ENCODE data around the gene C1orf87.

The C1orf87 gene

GRCh38 chr1:60036856-60037460 lies 36.6 kb downstream of the C1orf87 start:
- no peaks in the 10 kb centered on the region for H3K36me3 Mint-ChIP-seq (ENCODE audit: low read depth)
- no peaks in the 10 kb centered on the region for H3K4me1 Mint-ChIP-seq (ENCODE audit: low read depth)
- H3K9me3 Mint-ChIP-seq: no peaks in the 10 kb centered on the region
- no peaks in the 10 kb centered on the region for H3K27me3 Mint-ChIP-seq
- H3K27ac Mint-ChIP-seq: no peak overlapping the region
- H3K4me3 Mint-ChIP-seq: no peak overlapping the region

- H3K27ac Mint-ChIP-seq: no peak overlapping the region
- no peak overlapping the region for H3K4me3 Mint-ChIP-seq
- no peaks in the 10 kb centered on the region for H3K9me3 Mint-ChIP-seq
- no peaks in the 10 kb centered on the region for H3K4me1 Mint-ChIP-seq (ENCODE audit: low read depth)
- no peaks in the 10 kb centered on the region for H3K27me3 Mint-ChIP-seq
- no peaks in the 10 kb centered on the region for H3K36me3 Mint-ChIP-seq (ENCODE audit: low read depth)
These were observed 37.6 kb downstream of the C1orf87 start for GRCh38 chr1:60035921-60036320.

- H3K27me3 Mint-ChIP-seq: no peaks in the 10 kb centered on the region
- no peak overlapping the region for H3K4me3 Mint-ChIP-seq
- no peaks in the 10 kb centered on the region for H3K9me3 Mint-ChIP-seq
- no peaks in the 10 kb centered on the region for H3K4me1 Mint-ChIP-seq (ENCODE audit: low read depth)
- no peak overlapping the region for H3K27ac Mint-ChIP-seq
- no peaks in the 10 kb centered on the region for H3K36me3 Mint-ChIP-seq (ENCODE audit: low read depth)
These were observed 38.6 kb downstream of the C1orf87 start for GRCh38 chr1:60034999-60035398.

- Mint-ChIP-seq H3K4me3 (no peak overlapping the region), H3K36me3 (ENCODE audit: low read depth) (no peaks in the 10 kb centered on the region), H3K4me1 (ENCODE audit: low read depth) (no peaks in the 10 kb centered on the region), H3K9me3 (no peaks in the 10 kb centered on the region), H3K27me3 (peaks cover 4% of the 10 kb centered on the region), H3K27ac (no peak overlapping the region)
These were observed 40.5 kb downstream of the C1orf87 start for GRCh38 chr1:60033066-60033465.

DNA sequence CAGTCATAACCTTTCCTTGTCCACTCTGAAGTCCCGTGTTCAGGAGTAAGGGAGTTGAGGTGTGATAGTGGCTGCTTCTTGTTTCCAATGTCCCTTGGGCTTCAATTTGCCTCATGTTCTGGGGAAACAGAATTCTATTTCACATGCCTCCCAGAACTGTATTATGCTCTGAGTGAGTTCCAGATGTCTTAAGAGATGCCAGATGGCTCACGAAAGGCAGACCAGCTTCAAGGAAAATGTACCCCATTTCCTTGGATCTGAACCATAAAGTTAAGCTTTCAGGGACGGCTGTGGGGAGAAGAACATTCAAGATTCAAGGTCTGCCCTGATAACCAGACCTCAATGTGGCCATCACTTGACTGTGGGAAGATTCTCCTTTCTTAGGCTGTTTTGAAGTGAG lies 42.4 kb downstream of the C1orf87 start:
- Mint-ChIP-seq H3K27me3 (peaks cover 4% of the 10 kb centered on the region), H3K4me3 (no peak overlapping the region), H3K27ac (no peak overlapping the region), H3K4me1 (ENCODE audit: low read depth) (no peaks in the 10 kb centered on the region), H3K9me3 (no peaks in the 10 kb centered on the region), H3K36me3 (ENCODE audit: low read depth) (no peaks in the 10 kb centered on the region)

DNA sequence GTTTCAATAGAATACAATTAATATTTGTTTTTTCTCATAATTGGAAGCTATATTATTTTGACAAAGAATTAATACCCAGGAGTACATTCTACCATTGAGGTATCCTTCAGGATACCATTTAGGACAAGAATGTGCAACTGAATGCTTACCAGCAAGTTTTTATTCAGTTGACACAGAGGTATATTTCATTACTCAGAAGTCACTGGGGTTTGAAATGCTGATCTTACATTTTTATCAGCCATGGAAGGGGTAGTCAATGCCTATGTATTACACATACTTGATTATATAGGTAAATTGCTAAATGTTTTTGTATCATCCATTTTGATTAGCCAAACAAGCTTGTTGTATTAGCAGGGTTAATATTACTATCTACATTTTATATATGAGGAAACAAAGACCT lies 48.0 kb downstream of the C1orf87 start:
- Mint-ChIP-seq H3K27ac (no peak overlapping the region), H3K27me3 (peaks cover 10% of the 10 kb centered on the region), H3K36me3 (ENCODE audit: low read depth) (no peaks in the 10 kb centered on the region)

DNA sequence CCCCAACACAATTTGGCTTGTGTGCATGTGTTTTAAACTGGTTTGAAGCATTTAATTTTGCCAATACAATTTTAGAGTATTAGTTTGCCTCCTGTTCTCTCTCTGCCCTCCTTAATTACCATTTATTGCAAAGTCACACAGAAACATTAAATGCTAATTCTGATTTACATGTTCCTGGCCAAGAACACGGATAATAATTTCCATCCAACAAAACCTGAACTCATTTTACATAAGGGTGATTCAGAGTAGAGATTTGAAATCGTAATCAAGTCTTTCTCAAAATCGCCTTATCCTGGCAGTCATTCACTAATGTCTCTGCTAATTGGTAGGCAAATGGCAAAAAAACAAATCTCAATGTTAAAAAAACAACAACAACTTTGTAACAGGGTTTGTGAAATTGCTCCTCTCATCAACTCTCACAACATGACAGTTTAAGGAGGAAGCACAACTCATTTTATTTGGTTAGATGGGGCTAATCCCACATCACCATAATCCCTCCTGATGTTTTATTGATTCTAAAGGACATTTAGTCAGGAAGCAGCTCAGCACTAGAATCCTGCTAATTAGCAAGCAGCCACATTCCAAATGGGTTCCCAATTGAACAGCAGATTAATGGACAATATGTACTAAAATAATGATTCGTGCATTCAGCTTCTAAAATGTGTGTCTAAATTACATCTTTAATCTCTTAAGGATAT lies 55.9 kb downstream of the C1orf87 start:
- Mint-ChIP-seq H3K27me3 (peaks cover 19% of the 10 kb centered on the region), H3K27ac (no peak overlapping the region), H3K9me3 (peaks cover 9% of the 10 kb centered on the region), H3K4me1 (ENCODE audit: low read depth) (no peaks in the 10 kb centered on the region), H3K4me3 (no peak overlapping the region), H3K36me3 (ENCODE audit: low read depth) (no peaks in the 10 kb centered on the region)

More for the DNA sequence above, 48.0 kb downstream of the C1orf87 start:
- H3K9me3 Mint-ChIP-seq: no peaks in the 10 kb centered on the region
- H3K4me1 Mint-ChIP-seq (ENCODE audit: low read depth): no peaks in the 10 kb centered on the region
- H3K4me3 Mint-ChIP-seq: no peak overlapping the region

- no peaks in the 10 kb centered on the region for H3K4me1 Mint-ChIP-seq (ENCODE audit: low read depth)
- H3K27me3 Mint-ChIP-seq: peaks cover 19% of the 10 kb centered on the region
- H3K4me3 Mint-ChIP-seq: no peak overlapping the region
- H3K27ac Mint-ChIP-seq: no peak overlapping the region
- H3K36me3 Mint-ChIP-seq (ENCODE audit: low read depth): no peaks in the 10 kb centered on the region
- H3K9me3 Mint-ChIP-seq: no peaks in the 10 kb centered on the region
These were observed 62.9 kb downstream of the C1orf87 start for GRCh38 chr1:60010690-60011089.

GRCh38 chr1:60008500-60008899 lies 65.1 kb downstream of the C1orf87 start:
- H3K36me3 Mint-ChIP-seq (ENCODE audit: low read depth): no peaks in the 10 kb centered on the region
- H3K27me3 Mint-ChIP-seq: peaks cover 18% of the 10 kb centered on the region
- no peak overlapping the region for H3K27ac Mint-ChIP-seq
- H3K9me3 Mint-ChIP-seq: no peaks in the 10 kb centered on the region
- H3K4me1 Mint-ChIP-seq (ENCODE audit: low read depth): no peaks in the 10 kb centered on the region
- no peak overlapping the region for H3K4me3 Mint-ChIP-seq

GRCh38 chr1:60000625-60001024 lies 72.9 kb downstream of the C1orf87 start:
- H3K4me3 Mint-ChIP-seq: no peak overlapping the region
- H3K27ac Mint-ChIP-seq: no peak overlapping the region
- no peaks in the 10 kb centered on the region for H3K4me1 Mint-ChIP-seq (ENCODE audit: low read depth)

DNA sequence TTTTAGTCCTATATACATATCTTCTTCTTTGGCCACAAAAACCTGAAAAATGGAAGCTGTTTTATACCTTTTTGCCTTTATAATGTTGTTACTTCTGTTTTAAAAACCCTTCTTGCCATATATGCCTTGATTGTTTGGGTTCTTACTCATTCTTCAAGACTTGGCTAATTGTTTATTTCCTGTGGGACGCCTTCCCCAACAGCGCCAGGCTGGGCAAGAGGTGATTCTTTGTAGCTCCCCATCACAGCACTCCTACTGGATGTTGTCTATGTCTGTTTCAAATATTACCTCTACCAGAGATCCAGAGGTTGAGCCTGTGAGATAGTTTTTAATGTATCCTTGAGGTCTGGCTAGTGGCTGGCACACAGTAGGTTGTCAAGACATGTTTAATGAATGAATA lies 73.8 kb downstream of the C1orf87 start:
- H3K27ac Mint-ChIP-seq: no peak overlapping the region
- H3K4me1 Mint-ChIP-seq (ENCODE audit: low read depth): no peaks in the 10 kb centered on the region
- peaks cover 34% of the 10 kb centered on the region for H3K27me3 Mint-ChIP-seq
- H3K4me3 Mint-ChIP-seq: no peak overlapping the region
- no peaks in the 10 kb centered on the region for H3K36me3 Mint-ChIP-seq (ENCODE audit: low read depth)
- no peaks in the 10 kb centered on the region for H3K9me3 Mint-ChIP-seq

More at GRCh38 chr1:60000625-60001024, 72.9 kb downstream of the C1orf87 start:
- H3K9me3 Mint-ChIP-seq: no peaks in the 10 kb centered on the region
- no peaks in the 10 kb centered on the region for H3K36me3 Mint-ChIP-seq (ENCODE audit: low read depth)
- H3K27me3 Mint-ChIP-seq: peaks cover 34% of the 10 kb centered on the region

DNA sequence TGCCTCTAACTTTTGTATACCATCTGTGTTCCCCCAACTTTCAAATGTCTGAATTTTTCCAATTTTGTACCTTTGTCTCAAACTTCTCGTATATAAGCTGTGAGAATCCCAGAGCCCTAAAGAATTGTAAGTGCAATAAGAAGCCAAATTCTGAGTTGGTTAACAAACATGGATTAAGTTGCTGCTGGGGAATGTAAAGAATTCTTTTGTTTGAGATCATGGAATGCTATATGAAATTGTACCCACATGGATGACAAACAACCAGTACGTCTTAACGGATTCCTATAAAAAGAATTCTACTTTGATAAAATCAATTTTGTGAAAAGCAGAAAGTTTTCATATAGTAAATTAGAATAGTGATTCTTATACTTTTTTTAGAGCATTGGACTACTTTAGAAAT lies 74.6 kb downstream of the C1orf87 start:
- Mint-ChIP-seq H3K4me3 (no peak overlapping the region), H3K36me3 (ENCODE audit: low read depth) (no peaks in the 10 kb centered on the region), H3K27me3 (peaks cover 34% of the 10 kb centered on the region)

GRCh38 chr1:59997479-59998115 lies 76.0 kb downstream of the C1orf87 start:
- Mint-ChIP-seq H3K27ac (no peak overlapping the region), H3K27me3 (peaks cover 34% of the 10 kb centered on the region), H3K4me1 (ENCODE audit: low read depth) (no peaks in the 10 kb centered on the region), H3K9me3 (no peaks in the 10 kb centered on the region), H3K4me3 (no peak overlapping the region), H3K36me3 (ENCODE audit: low read depth) (no peaks in the 10 kb centered on the region)

More for the DNA sequence above, 74.6 kb downstream of the C1orf87 start:
- H3K9me3 Mint-ChIP-seq: no peaks in the 10 kb centered on the region
- no peaks in the 10 kb centered on the region for H3K4me1 Mint-ChIP-seq (ENCODE audit: low read depth)
- H3K27ac Mint-ChIP-seq: no peak overlapping the region

GRCh38 chr1:59994302-59995198 lies 79.0 kb downstream of the C1orf87 start:
- Mint-ChIP-seq H3K27ac (no peak overlapping the region), H3K27me3 (peaks cover 25% of the 10 kb centered on the region), H3K4me1 (ENCODE audit: low read depth) (no peaks in the 10 kb centered on the region), H3K36me3 (ENCODE audit: low read depth) (no peaks in the 10 kb centered on the region), H3K9me3 (no peaks in the 10 kb centered on the region), H3K4me3 (no peak overlapping the region)
